ENCODE results near the gene PFKFB3.

PFKFB3 gene

DNA sequence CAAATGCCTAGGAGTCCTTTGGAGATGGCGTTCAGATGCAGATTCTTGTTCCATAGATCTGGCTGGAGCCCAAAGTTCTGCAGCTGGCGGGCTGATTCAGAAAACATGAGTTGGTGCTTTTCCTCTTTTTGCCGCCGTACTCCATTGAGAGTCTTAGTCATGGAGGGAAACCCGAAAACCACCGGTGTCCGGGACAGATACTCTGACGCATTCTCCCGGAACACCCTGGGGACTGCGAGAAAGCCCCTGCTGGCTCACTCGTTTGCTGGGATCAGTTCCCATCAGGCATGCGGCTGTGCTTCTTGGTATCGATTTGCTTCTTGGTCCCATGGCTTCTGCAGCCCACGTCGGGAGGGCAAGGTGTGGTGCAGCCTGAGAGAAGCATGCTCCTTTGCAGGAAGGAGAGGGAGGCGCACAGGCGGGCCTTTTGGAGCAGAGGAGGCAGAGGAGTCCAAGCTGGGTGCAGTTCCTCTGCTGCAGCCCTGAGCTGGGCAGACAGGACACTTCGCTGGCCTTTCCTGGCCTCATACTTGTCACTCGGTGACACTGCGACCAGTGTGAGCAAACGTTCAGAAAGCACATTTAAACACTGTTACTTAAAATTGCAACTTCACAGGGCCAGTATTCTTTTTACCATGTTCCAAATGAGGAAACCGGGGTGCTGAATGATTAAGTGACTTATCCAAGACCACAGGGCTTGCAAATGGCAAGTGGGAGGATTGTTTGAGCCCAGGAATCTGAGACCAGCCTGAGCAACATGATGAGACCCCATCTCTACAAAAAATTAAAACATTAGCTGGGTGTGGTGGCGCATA, 30.6 kb upstream of the PFKFB3 start:
- Histone ChIP-seq H3K9me3 (ENCODE audit: insufficient read depth, low read length) (no peaks in the 10 kb centered on the region), H3K36me3 (ENCODE audit: low read length) (no peaks in the 10 kb centered on the region), H3F3A (ENCODE audit: insufficient read depth) (no peaks in the 10 kb centered on the region), H3K4me3 (ENCODE audit: insufficient read depth, low read length, poor library complexity, severe bottlenecking) (no peak overlapping the region), H3K9me2 (replicated peaks; ENCODE audit: insufficient read depth, low read length) (no peaks in the 10 kb centered on the region), H2AFZ (ENCODE audit: low read depth, low read length, severe bottlenecking) (no peak overlapping the region), H3K27me3 (ENCODE audit: low read length) (no peaks in the 10 kb centered on the region), H3K27ac (ENCODE audit: low read depth, low read length) (no peak overlapping the region), H3K79me2 (ENCODE audit: insufficient read depth, low read length) (peaks cover 82% of the 10 kb centered on the region), H3K4me2 (ENCODE audit: low read depth, low read length, poor library complexity, severe bottlenecking) (no peak overlapping the region), H4K20me1 (ENCODE audit: low read depth, low read length) (peaks cover 7% of the 10 kb centered on the region; the same call in 1 of the 2 replicates), H3K9ac (ENCODE audit: low read length) (no peak overlapping the region)
- no peak for TF ChIP-seq EZH2phosphoT487 (conservative IDR thresholded peaks at IDR 0.05; ENCODE audit: low read length)
- TF ChIP-seq, protein P1, sequence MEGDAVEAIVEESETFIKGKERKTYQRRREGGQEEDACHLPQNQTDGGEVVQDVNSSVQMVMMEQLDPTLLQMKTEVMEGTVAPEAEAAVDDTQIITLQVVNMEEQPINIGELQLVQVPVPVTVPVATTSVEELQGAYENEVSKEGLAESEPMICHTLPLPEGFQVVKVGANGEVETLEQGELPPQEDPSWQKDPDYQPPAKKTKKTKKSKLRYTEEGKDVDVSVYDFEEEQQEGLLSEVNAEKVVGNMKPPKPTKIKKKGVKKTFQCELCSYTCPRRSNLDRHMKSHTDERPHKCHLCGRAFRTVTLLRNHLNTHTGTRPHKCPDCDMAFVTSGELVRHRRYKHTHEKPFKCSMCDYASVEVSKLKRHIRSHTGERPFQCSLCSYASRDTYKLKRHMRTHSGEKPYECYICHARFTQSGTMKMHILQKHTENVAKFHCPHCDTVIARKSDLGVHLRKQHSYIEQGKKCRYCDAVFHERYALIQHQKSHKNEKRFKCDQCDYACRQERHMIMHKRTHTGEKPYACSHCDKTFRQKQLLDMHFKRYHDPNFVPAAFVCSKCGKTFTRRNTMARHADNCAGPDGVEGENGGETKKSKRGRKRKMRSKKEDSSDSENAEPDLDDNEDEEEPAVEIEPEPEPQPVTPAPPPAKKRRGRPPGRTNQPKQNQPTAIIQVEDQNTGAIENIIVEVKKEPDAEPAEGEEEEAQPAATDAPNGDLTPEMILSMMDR (IDR thresholded peaks at IDR 0.05; ENCODE audit: insufficient read depth, low read length, poor library complexity, severe bottlenecking): no peak

DNA sequence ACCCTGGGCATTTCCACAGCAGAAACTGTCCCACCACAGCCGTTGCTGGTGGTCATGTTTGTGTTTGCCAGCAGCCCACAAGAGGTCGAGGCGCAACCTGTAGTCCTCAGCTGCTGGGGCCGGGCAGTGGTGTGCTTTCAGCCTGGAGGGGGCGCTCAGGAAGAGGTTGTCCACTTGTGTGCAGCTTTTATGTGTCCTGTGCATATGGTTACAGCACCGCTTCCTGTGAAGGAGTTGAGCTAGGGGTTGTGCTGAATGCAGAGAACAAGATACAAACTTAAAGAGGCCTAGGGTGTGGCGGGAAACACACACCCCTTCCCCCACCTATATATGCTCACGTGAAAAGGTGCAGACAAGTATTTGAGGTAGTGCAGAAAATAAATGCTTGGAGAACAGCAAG, 29.5 kb upstream of the PFKFB3 start:
- peaks cover 7% of the 10 kb centered on the region; the same call in 1 of the 2 replicates for H4K20me1 ChIP-seq (ENCODE audit: low read depth, low read length)
- no peaks in the 10 kb centered on the region for H3K9me3 ChIP-seq (ENCODE audit: insufficient read depth, low read length)
- H3K27me3 ChIP-seq (ENCODE audit: low read length): no peaks in the 10 kb centered on the region
- H3K36me3 ChIP-seq (ENCODE audit: low read length): no peaks in the 10 kb centered on the region
- TF ChIP-seq, protein P1 (IDR thresholded peaks at IDR 0.05; ENCODE audit: insufficient read depth, low read length, poor library complexity, severe bottlenecking): no peak
- no peak for TF ChIP-seq EZH2phosphoT487 (conservative IDR thresholded peaks at IDR 0.05; ENCODE audit: low read length)
- no peaks in the 10 kb centered on the region for H3K9me2 ChIP-seq (replicated peaks; ENCODE audit: insufficient read depth, low read length)
- H3K9ac ChIP-seq (ENCODE audit: low read length): no peak overlapping the region
- H3K79me2 ChIP-seq (ENCODE audit: insufficient read depth, low read length): peaks cover 77% of the 10 kb centered on the region
- no peak overlapping the region for H2AFZ ChIP-seq (ENCODE audit: low read depth, low read length, severe bottlenecking)
- H3K4me3 ChIP-seq (ENCODE audit: insufficient read depth, low read length, poor library complexity, severe bottlenecking): no peak overlapping the region
- no peak overlapping the region for H3K4me2 ChIP-seq (ENCODE audit: low read depth, low read length, poor library complexity, severe bottlenecking)
- H3K27ac ChIP-seq (ENCODE audit: low read depth, low read length): no peak overlapping the region
- H3F3A ChIP-seq (ENCODE audit: insufficient read depth): no peaks in the 10 kb centered on the region

DNA sequence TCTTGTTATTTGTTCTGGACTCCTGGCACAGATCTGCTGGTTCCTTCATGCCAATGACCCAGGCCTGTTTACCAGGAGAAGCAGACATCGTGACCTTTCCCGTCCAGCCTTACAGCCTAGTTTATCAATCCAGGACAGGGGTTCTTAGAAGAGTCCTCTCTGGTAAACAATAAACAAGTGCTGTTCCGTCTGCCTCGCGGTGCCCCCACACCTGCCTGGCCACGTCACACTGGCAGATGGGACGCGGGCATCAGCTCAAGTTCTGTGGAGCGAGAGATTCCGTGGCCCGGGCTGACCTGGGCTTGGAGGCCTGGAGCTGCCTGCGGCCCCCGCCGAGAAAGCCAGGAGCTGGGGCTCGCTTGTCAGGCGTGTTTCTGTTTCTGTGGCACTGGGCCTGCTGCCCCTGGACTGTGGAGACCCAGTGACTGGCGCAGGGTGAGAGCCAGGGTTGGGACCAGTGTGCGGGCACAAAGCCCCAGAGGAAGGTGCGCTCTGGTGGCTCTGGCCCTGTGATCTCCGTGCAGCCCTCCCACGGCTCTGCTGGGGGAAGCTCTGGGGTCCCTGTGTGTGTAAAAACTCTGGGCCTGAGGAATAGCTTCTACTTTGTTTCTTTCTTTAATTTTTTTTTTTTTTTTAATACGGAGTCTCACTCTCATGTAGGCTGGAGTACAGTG, 28.4 kb upstream of the PFKFB3 start:
- no peak overlapping the region for H3K27ac ChIP-seq (ENCODE audit: low read depth, low read length)
- no peaks in the 10 kb centered on the region for H3K36me3 ChIP-seq (ENCODE audit: low read length)
- no peak overlapping the region for H3K4me3 ChIP-seq (ENCODE audit: insufficient read depth, low read length, poor library complexity, severe bottlenecking)
- no peak overlapping the region for H2AFZ ChIP-seq (ENCODE audit: low read depth, low read length, severe bottlenecking)
- no peak overlapping the region for H3K4me2 ChIP-seq (ENCODE audit: low read depth, low read length, poor library complexity, severe bottlenecking)
- no peak for TF ChIP-seq EZH2phosphoT487 (conservative IDR thresholded peaks at IDR 0.05; ENCODE audit: low read length)
- TF ChIP-seq, protein P1 (IDR thresholded peaks at IDR 0.05; ENCODE audit: insufficient read depth, low read length, poor library complexity, severe bottlenecking): no peak
- peaks cover 7% of the 10 kb centered on the region; the same call in 1 of the 2 replicates for H4K20me1 ChIP-seq (ENCODE audit: low read depth, low read length)
- H3F3A ChIP-seq (ENCODE audit: insufficient read depth): no peaks in the 10 kb centered on the region
- H3K9ac ChIP-seq (ENCODE audit: low read length): no peak overlapping the region
- no peaks in the 10 kb centered on the region for H3K27me3 ChIP-seq (ENCODE audit: low read length)
- no peaks in the 10 kb centered on the region for H3K9me3 ChIP-seq (ENCODE audit: insufficient read depth, low read length)
- peaks cover 69% of the 10 kb centered on the region for H3K79me2 ChIP-seq (ENCODE audit: insufficient read depth, low read length)
- no peaks in the 10 kb centered on the region for H3K9me2 ChIP-seq (replicated peaks; ENCODE audit: insufficient read depth, low read length)

Data from SU-DHL-6 (cell line).